CD14-positive monocyte (primary cell): ENCODE measurements around the gene GLCCI1. TPM values are rescaled to one million over a fixed set of nuclear protein-coding genes. Genes with fewer than 3 reads are reported as not detected.
"Not testable (repeated sequence)": the region's sequence is repeated elsewhere in the genome, so short reads cannot be mapped to it uniquely, and the experiment has no call there.

ENCODE experiments used
- DNase-seq, 3 donors: peaks; one replicate each; pipeline ENCODE4 v3.0.0-alpha.2; 2011 to 2022
- H2AFZ ChIP-seq: 2 replicates; pipeline ENCODE4 v1.6.0; 2012; ENCODE audit warnings: mild to moderate bottlenecking, low read depth, low read length, inconsistent platforms; ENCODE audit not compliant: insufficient read depth, poor library complexity, severe bottlenecking
- H3K27ac ChIP-seq, 2 donors: 1 replicate in 1 of 2; 2 replicates in 1 of 2; pipeline ENCODE4 v1.5.1; 2012 to 2013; ENCODE audit warnings: low read length in 2 of 2, control low read depth in 1 of 2, inconsistent platforms in 1 of 2, low read depth in 1 of 2, mild to moderate bottlenecking in 1 of 2
- H3K27me3 ChIP-seq, 2 donors: one replicate each; pipeline versions ENCODE4 v1.6.0 to v1.6.1; 2011 to 2013; ENCODE audit warnings: low read length in 2 of 2; ENCODE audit not compliant: control insufficient read depth in 2 of 2, insufficient read depth in 2 of 2
- H3K36me3 ChIP-seq, 2 donors: replicated peaks in 1 of 2; 1 replicate in 1 of 2; 2 replicates in 1 of 2; pipeline versions ENCODE4 v1.5.1 to v1.6.1; 2012 to 2013; ENCODE audit warnings: low read length in 2 of 2, control low read depth in 1 of 2, inconsistent platforms in 1 of 2, mild to moderate bottlenecking in 1 of 2; ENCODE audit not compliant: insufficient read depth in 2 of 2, control insufficient read depth in 1 of 2
- H3K4me1 ChIP-seq, 2 donors: 1 replicate in 1 of 2; 2 replicates in 1 of 2; pipeline versions ENCODE4 v1.5.1 to v1.6.1; 2012 to 2013; ENCODE audit warnings: low read length in 2 of 2, control low read depth in 1 of 2, inconsistent platforms in 1 of 2, mild to moderate bottlenecking in 1 of 2, moderate library complexity in 1 of 2; ENCODE audit not compliant: insufficient read depth in 2 of 2, control insufficient read depth in 1 of 2
- H3K4me2 ChIP-seq: replicated peaks from 2 replicates; pipeline ENCODE3; 2012; ENCODE audit warnings: low read length, moderate library complexity, mild to moderate bottlenecking; ENCODE audit not compliant: poor library complexity, severe bottlenecking; ENCODE audit errors: extremely low read depth
- H3K4me3 ChIP-seq, 3 experiments: fragments of 200-600 bp in 1 of 3; sonication (generic) in 1 of 3; replicated peaks in 1 of 3; 1 replicate in 2 of 3; 2 replicates in 1 of 3; pipeline ENCODE4 v1.5.1; 2011 to 2013; ENCODE audit warnings: low read length in 3 of 3, mild to moderate bottlenecking in 3 of 3, control low read depth in 2 of 3, low read depth in 2 of 3, inconsistent platforms in 1 of 3, moderate library complexity in 1 of 3
- H3K79me2 ChIP-seq: 2 replicates; pipeline ENCODE4 v1.6.0; 2012; ENCODE audit warnings: mild to moderate bottlenecking, control low read depth, inconsistent platforms, low read length, moderate library complexity; ENCODE audit not compliant: insufficient read depth
- H3K9ac ChIP-seq: 2 replicates; pipeline ENCODE4 v1.6.0; 2017; ENCODE audit warnings: low read length, mild to moderate bottlenecking; ENCODE audit not compliant: insufficient read depth, poor library complexity, severe bottlenecking
- H3K9me3 ChIP-seq, 2 donors: replicated peaks in 1 of 2; 1 replicate in 1 of 2; 2 replicates in 1 of 2; pipeline versions ENCODE4 v1.5.1 to v1.6.1; 2012 to 2013; ENCODE audit warnings: low read length in 2 of 2, control low read depth in 1 of 2; ENCODE audit not compliant: control insufficient read depth in 1 of 2, insufficient read depth in 1 of 2
- H4K20me1 ChIP-seq: 2 replicates; pipeline ENCODE4 v1.6.0; 2012; ENCODE audit warnings: mild to moderate bottlenecking, low read length, control low read depth, moderate library complexity; ENCODE audit not compliant: insufficient read depth
- H3K27ac Mint-ChIP-seq, 7 donors: one replicate each; pipeline ENCODE4 v1.8.0; 2020; ENCODE audit warnings: mild to moderate bottlenecking in 7 of 7, mixed read lengths in 7 of 7, moderate library complexity in 6 of 7, inconsistent platforms in 2 of 7
- H3K27me3 Mint-ChIP-seq, 3 donors: one replicate each; pipeline ENCODE4 v1.8.0; 2021 to 2022; ENCODE audit warnings: low read depth in 3 of 3, mild to moderate bottlenecking in 3 of 3, mixed read lengths in 3 of 3, moderate library complexity in 3 of 3, inconsistent platforms in 1 of 3
- H3K36me3 Mint-ChIP-seq, 2 donors: one replicate each; pipeline ENCODE4 v1.8.0; 2020; ENCODE audit warnings: mixed read lengths in 2 of 2, inconsistent platforms in 1 of 2, mild to moderate bottlenecking in 1 of 2
- H3K4me1 Mint-ChIP-seq: one replicate; pipeline ENCODE4 v1.8.0; 2020; ENCODE audit warnings: mild to moderate bottlenecking, mixed read lengths
- H3K4me3 Mint-ChIP-seq, 2 donors: one replicate each; pipeline ENCODE4 v1.8.0; 2020; ENCODE audit warnings: mild to moderate bottlenecking in 2 of 2, mixed read lengths in 2 of 2, moderate library complexity in 1 of 2
- H3K9me3 Mint-ChIP-seq, 7 donors: one replicate each; pipeline ENCODE4 v1.8.0; 2020 to 2022; ENCODE audit warnings: mixed read lengths in 7 of 7, mild to moderate bottlenecking in 6 of 7, moderate library complexity in 6 of 7, inconsistent platforms in 2 of 7
- CTCF ChIP-seq: fragments of 200-600 bp; IDR thresholded peaks from one replicate; pipeline ENCODE4 v1.8.0; 2022; ENCODE audit warnings: antibody characterized with exemption, mild to moderate bottlenecking
- WGBS: methylation state at CpG from one replicate; pipeline ENCODE4 v1.1.5; 2013; ENCODE audit warnings: missing lambda C conversion rate; ENCODE audit not compliant: insufficient coverage; 5-methylcytosine and 5-hydroxymethylcytosine counted together
- intact Hi-C, 2 donors: fragments of 100-400 bp; cut with micrococcal nuclease; formaldehyde crosslinking; loops; one replicate each; pipeline versions ENCODE4 v1.15.0 to v1.15.1; 2023
- polyA plus RNA-seq, 3 donors: library from polyadenylated mRNA; depleted of rRNA in 1 of 3; unstranded in 2 of 3; stranded (reverse) in 1 of 3; fragments of 300-500 nt in 2 of 3; fragments of >200 nt in 1 of 3; fragmentation: Illumina TruSeq in 2 of 3; gene quantifications; 1 replicate in 2 of 3; 2 replicates in 1 of 3; pipeline ENCODE4 v1.2.3, GENCODE V29; 2012 to 2021

GLCCI1 gene
- polyA plus RNA-seq, 3 donors: 0.89 to 2.1 (median 1.1) TPM

GRCh38 chr7:8058852-8059251 lies 90.3 kb downstream of the GLCCI1 start:
- no peak overlapping the region for H3K27ac ChIP-seq
- no peak overlapping the region for H2AFZ ChIP-seq
- DNase-seq: no peak
- H3K79me2 ChIP-seq: no peaks in the 10 kb centered on the region
- H3K9me3 ChIP-seq: no peaks in the 10 kb centered on the region
- intact Hi-C loops: no loop called here
- no peak for TF ChIP-seq CTCF
- peaks cover 0 to 7% (median 3%) of the 10 kb centered on the region in 7 donors for H3K9me3 Mint-ChIP-seq
- no peaks in the 10 kb centered on the region for H3K4me1 ChIP-seq
- H3K27ac Mint-ChIP-seq: no peak overlapping the region
- H3K4me2 ChIP-seq: no peak overlapping the region
- peaks cover 7 to 9% of the 10 kb centered on the region in 2 donors for H3K36me3 Mint-ChIP-seq
- H3K4me3 Mint-ChIP-seq: no peak overlapping the region
- no CpG with 5 or more reads among the region's 4 CpGs for WGBS
- H3K4me1 Mint-ChIP-seq: peaks cover 4% of the 10 kb centered on the region
- H3K27me3 ChIP-seq: no peaks in the 10 kb centered on the region
- peaks cover 0 to 2% of the 10 kb centered on the region in 2 donors for H3K36me3 ChIP-seq
- H3K9ac ChIP-seq: no peak overlapping the region
- H3K4me3 ChIP-seq: no peak overlapping the region
- peaks cover 0 to 1% (median 0%) of the 10 kb centered on the region in 3 donors for H3K27me3 Mint-ChIP-seq
- no peaks in the 10 kb centered on the region for H4K20me1 ChIP-seq

- intact Hi-C loops: no loop called here
- no peak for DNase-seq
- no peak overlapping the region for H3K27ac Mint-ChIP-seq
- H3K4me3 ChIP-seq: no peak overlapping the region
- H3K4me1 ChIP-seq: no peaks in the 10 kb centered on the region
- no peak overlapping the region for H3K27ac ChIP-seq
- peaks cover 0 to 10% (median 3%) of the 10 kb centered on the region in 7 donors for H3K9me3 Mint-ChIP-seq
- H3K9me3 ChIP-seq: no peaks in the 10 kb centered on the region
- H3K4me1 Mint-ChIP-seq: peaks cover 4% of the 10 kb centered on the region
- 100% methylated on average over 1 of the region's 3 CpGs for WGBS
- H3K4me3 Mint-ChIP-seq: no peak overlapping the region
- H3K4me2 ChIP-seq: no peak overlapping the region
- no peak overlapping the region for H2AFZ ChIP-seq
- no peaks in the 10 kb centered on the region for H3K27me3 ChIP-seq
- H3K27me3 Mint-ChIP-seq: peaks cover 0 to 1% (median 0%) of the 10 kb centered on the region in 3 donors
- H4K20me1 ChIP-seq: no peaks in the 10 kb centered on the region
- TF ChIP-seq CTCF: no peak
- peaks cover 0 to 2% of the 10 kb centered on the region in 2 donors for H3K36me3 ChIP-seq
- no peak overlapping the region for H3K9ac ChIP-seq
- H3K36me3 Mint-ChIP-seq: peaks cover 7 to 9% of the 10 kb centered on the region in 2 donors
- no peaks in the 10 kb centered on the region for H3K79me2 ChIP-seq
Measured at GRCh38 chr7:8060241-8060640, 91.6 kb downstream of the GLCCI1 start.

GRCh38 chr7:8063300-8063699 lies 94.7 kb downstream of the GLCCI1 start:
- H3K79me2 ChIP-seq, H3K36me3 Mint-ChIP-seq, DNase-seq, H3K4me3 ChIP-seq, H3K9ac ChIP-seq, H3K4me1 Mint-ChIP-seq, H4K20me1 ChIP-seq, intact Hi-C loops, H2AFZ ChIP-seq, H3K27me3 Mint-ChIP-seq, H3K9me3 ChIP-seq, H3K27ac Mint-ChIP-seq, H3K27ac ChIP-seq, H3K4me3 Mint-ChIP-seq, H3K4me1 ChIP-seq, H3K36me3 ChIP-seq, H3K27me3 ChIP-seq, H3K4me2 ChIP-seq: not testable (repeated sequence)
- peaks cover 0 to 10% (median 4%) of the 10 kb centered on the region in 7 donors for H3K9me3 Mint-ChIP-seq
- 100% methylated on average over 1 of the region's 5 CpGs for WGBS
